Measurements from ENCODE around the gene B4GALT2. TPM values are rescaled to one million over a fixed set of nuclear protein-coding genes. Genes with fewer than 3 reads are reported as not detected.

The B4GALT2 gene
- total RNA-seq, 4 donors from 2014 or later, result 45.3 to 94.5 (median 77.5) TPM

DNA sequence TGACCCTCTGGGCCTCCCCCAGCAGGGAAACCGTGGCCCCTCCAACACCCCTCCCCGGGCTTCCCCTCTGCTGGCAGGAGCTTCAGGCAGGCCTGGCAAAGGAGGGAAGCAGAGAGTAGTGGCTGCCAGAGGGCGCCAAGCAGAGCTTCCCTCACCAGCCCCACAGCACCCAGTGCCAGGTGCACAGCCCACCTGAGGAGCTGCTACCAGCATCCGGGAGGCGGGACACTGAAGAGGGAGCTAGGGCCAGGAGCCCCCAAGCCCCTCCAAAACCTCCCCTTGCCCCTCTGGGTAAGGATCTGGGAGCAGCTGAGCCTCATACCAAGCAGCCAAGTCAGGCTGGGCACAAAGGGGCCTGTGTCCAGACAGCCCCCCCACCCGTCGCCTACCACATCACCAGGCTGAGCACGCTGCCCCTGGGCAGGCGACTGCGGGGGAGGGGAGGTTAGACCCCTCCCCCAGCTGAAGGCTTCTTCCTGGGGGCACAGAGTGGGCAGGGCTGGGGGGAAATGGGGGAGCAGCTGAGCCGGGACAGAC is 32.0 kb downstream of the B4GALT2 start:
- Histone ChIP-seq H3K27me3 (no peaks in the 10 kb centered on the region), H3K4me3 (no peak overlapping the region), H3K4me1 (peaks cover 2 to 38% (median 15%) of the 10 kb centered on the region in 4 donors), H3K36me3 (peaks cover 0 to 26% (median 5%) of the 10 kb centered on the region in 4 donors), H3K9me3 (no peaks in the 10 kb centered on the region), H3K27ac (replicated peaks in 1 of 4) (no peak overlapping the region)
- 70% methylated on average over 4 of the region's 11 CpGs for WGBS
- TF ChIP-seq EP300 (IDR thresholded peaks at IDR 0.05) (no peak), POLR2AphosphoS5 (IDR thresholded peaks at IDR 0.05) (no peak), POLR2A (IDR thresholded peaks at IDR 0.05; ENCODE audit: low read depth) (no peak)
- TF ChIP-seq, protein P1, sequence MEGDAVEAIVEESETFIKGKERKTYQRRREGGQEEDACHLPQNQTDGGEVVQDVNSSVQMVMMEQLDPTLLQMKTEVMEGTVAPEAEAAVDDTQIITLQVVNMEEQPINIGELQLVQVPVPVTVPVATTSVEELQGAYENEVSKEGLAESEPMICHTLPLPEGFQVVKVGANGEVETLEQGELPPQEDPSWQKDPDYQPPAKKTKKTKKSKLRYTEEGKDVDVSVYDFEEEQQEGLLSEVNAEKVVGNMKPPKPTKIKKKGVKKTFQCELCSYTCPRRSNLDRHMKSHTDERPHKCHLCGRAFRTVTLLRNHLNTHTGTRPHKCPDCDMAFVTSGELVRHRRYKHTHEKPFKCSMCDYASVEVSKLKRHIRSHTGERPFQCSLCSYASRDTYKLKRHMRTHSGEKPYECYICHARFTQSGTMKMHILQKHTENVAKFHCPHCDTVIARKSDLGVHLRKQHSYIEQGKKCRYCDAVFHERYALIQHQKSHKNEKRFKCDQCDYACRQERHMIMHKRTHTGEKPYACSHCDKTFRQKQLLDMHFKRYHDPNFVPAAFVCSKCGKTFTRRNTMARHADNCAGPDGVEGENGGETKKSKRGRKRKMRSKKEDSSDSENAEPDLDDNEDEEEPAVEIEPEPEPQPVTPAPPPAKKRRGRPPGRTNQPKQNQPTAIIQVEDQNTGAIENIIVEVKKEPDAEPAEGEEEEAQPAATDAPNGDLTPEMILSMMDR (IDR thresholded peaks at IDR 0.05), result no peak
- DNase-seq (ENCODE audit: extremely low spot score), result no peak
- intact Hi-C loops (cut with DNase I), result no loop called here

DNA sequence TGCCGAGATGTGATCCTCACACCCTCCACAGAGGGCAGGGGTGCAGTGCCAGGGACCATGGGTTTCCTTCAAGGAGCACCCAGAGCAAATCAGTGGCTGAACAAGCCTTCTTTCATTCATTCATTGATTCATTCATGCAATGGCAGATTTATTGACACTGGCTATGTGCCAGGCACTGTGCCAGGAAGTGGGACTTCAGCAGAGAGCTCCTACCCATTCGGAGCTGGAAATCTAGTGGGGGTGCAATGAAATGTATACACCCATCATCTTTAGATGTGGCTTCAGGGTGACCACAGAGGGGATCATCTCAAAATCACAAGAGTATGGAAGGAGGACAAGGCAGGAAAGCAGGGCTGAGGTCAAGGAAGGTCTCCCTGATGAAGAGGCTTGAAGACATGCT is 33.4 kb downstream of the B4GALT2 start:
- Histone ChIP-seq H3K4me3 (no peak overlapping the region), H3K27ac (replicated peaks in 1 of 4) (no peak overlapping the region), H3K27me3 (no peaks in the 10 kb centered on the region), H3K4me1 (peaks cover 2 to 37% (median 13%) of the 10 kb centered on the region in 4 donors), H3K9me3 (no peaks in the 10 kb centered on the region), H3K36me3 (peaks cover 0 to 19% (median 5%) of the 10 kb centered on the region in 4 donors)
- WGBS, result 60% methylated on average over 1 of the region's 2 CpGs
- TF ChIP-seq, protein P1 (IDR thresholded peaks at IDR 0.05), result no peak
- TF ChIP-seq EP300 (IDR thresholded peaks at IDR 0.05) (no peak), POLR2AphosphoS5 (IDR thresholded peaks at IDR 0.05) (no peak), POLR2A (IDR thresholded peaks at IDR 0.05; ENCODE audit: low read depth) (no peak)
- intact Hi-C loops (cut with DNase I), result no loop called here
- DNase-seq (ENCODE audit: extremely low spot score), result no peak

DNA sequence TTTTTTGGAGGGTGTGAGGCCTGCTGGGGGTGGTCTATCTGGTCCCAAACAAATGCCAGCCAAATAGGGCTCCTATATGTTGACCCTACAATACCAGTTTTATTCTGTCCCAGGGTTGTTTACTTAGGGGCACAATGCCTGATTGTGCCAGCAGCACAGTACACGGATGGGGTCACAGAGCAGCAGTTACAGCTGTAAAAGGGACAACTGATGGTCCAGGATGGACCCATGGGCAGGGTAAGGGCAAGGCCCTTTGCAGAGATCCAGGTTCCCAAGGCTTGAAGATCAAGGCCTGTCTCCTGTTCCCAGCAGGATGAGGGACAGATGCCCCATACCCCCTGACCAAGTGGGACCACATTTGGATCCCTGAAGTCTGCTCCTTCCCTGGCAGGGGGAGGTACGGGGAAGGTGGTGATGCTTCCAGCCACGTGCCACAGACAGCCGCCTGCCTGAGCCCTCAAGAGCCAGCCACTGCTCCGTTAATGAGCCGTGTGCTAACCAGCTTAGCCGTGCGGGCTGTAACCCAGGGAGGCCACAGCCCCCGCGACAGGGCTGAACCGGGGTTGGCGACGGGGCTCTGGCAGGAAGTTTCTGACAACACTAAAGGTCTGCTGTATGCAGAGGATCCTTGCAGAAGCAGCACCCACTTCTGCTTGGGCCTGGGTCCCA is 34.1 kb downstream of the B4GALT2 start:
- intact Hi-C loops (cut with DNase I), result no loop called here
- Histone ChIP-seq H3K36me3 (peaks cover 0 to 16% (median 5%) of the 10 kb centered on the region in 4 donors), H3K4me3 (no peak overlapping the region), H3K27me3 (no peaks in the 10 kb centered on the region), H3K4me1 (peaks cover 2 to 37% (median 13%) of the 10 kb centered on the region in 4 donors), H3K9me3 (no peaks in the 10 kb centered on the region), H3K27ac (replicated peaks in 1 of 4) (no peak overlapping the region)
- no peak for DNase-seq (ENCODE audit: extremely low spot score)
- TF ChIP-seq POLR2A (IDR thresholded peaks at IDR 0.05; ENCODE audit: low read depth) (no peak), POLR2AphosphoS5 (IDR thresholded peaks at IDR 0.05) (no peak), EP300 (IDR thresholded peaks at IDR 0.05) (no peak)
- TF ChIP-seq, protein P1 (IDR thresholded peaks at IDR 0.05), result no peak
- WGBS, result no CpG with 5 or more reads among the region's 13 CpGs

DNA sequence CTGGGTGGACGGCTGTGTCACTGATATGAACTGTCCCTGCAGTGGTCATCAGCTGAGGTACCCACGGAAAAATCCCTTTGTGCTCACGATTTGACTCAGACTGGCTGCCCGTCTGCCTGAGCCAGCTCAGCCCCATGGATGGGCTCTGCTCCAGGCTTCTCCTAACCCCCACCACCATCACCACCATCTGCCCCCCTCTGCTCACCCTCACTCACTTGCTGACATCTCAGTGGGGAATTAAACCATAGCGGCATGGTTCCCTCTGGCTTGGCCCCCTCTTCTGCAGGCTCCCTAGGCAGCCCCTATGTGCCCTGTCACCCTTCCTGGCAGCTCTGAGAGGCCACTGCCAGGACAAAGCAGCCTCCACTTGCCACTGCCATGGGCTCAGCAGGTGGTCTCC is 34.9 kb downstream of the B4GALT2 start:
- no peak for TF ChIP-seq POLR2AphosphoS5 (IDR thresholded peaks at IDR 0.05)
- no peak for TF ChIP-seq POLR2A (IDR thresholded peaks at IDR 0.05; ENCODE audit: low read depth)
- no peak for TF ChIP-seq EP300 (IDR thresholded peaks at IDR 0.05)
- TF ChIP-seq, protein P1 (IDR thresholded peaks at IDR 0.05), result no peak
- peaks cover 0 to 15% (median 5%) of the 10 kb centered on the region in 4 donors for H3K36me3 ChIP-seq
- WGBS, result 59% methylated on average over 5 of the region's 5 CpGs
- no peaks in the 10 kb centered on the region for H3K9me3 ChIP-seq
- H3K4me1 ChIP-seq, result peaks cover 2 to 37% (median 13%) of the 10 kb centered on the region in 4 donors
- intact Hi-C loops (cut with DNase I), result no loop called here
- no peaks in the 10 kb centered on the region for H3K27me3 ChIP-seq
- H3K27ac ChIP-seq (replicated peaks in 1 of 4), result no peak overlapping the region
- no peak overlapping the region for H3K4me3 ChIP-seq
- no peak for DNase-seq (ENCODE audit: extremely low spot score)
